KG1 (cell line): ENCODE measurements around the gene HOMER3.
"Not testable (repeated sequence)": the region's sequence is repeated elsewhere in the genome, so short reads cannot be mapped to it uniquely, and the experiment has no call there.

Experiments used
- DNase-seq: peaks from one replicate; lab custom pipeline; 2025; lab: John Stamatoyannopoulos, UW

Gene HOMER3

GRCh38 chr19:18954094-18954493 lies 13.1 kb upstream of the HOMER3 start:
- DNase-seq: no peak

GRCh38 chr19:18952364-18953003 lies 11.5 kb upstream of the HOMER3 start:
- not testable (repeated sequence) for DNase-seq

- DNase-seq: no peak
Observed at GRCh38 chr19:18951721-18952281, 10.8 kb upstream of the HOMER3 start.

GRCh38 chr19:18949858-18950257 lies 8.8 kb upstream of the HOMER3 start:
- DNase-seq: no peak

GRCh38 chr19:18948976-18949356 lies 7.9 kb upstream of the HOMER3 start:
- no peak for DNase-seq

GRCh38 chr19:18948075-18948975 lies 7.3 kb upstream of the HOMER3 start:
- DNase-seq: no peak

- no peak for DNase-seq
Observed at GRCh38 chr19:18946918-18947317, 5.9 kb upstream of the HOMER3 start.

- no peak for DNase-seq
Observed at GRCh38 chr19:18946335-18946734, 5.3 kb upstream of the HOMER3 start.

- DNase-seq: no peak
Observed at GRCh38 chr19:18945297-18945696, 4.3 kb upstream of the HOMER3 start.

GRCh38 chr19:18943465-18943864 lies 2.4 kb upstream of the HOMER3 start:
- DNase-seq: no peak

GRCh38 chr19:18942692-18943091 lies 1.7 kb upstream of the HOMER3 start:
- no peak for DNase-seq

- no peak for DNase-seq
Observed at GRCh38 chr19:18941628-18942354, 774 bp upstream of the HOMER3 start.

- DNase-seq: no peak
Observed at GRCh38 chr19:18939922-18940768, 872 bp downstream of the HOMER3 start.

GRCh38 chr19:18939163-18939562 lies 1.9 kb downstream of the HOMER3 start:
- no peak for DNase-seq

- no peak for DNase-seq
Observed at GRCh38 chr19:18933297-18933696, 7.7 kb downstream of the HOMER3 start.

GRCh38 chr19:18932216-18932841 lies 8.7 kb downstream of the HOMER3 start:
- DNase-seq: no peak

GRCh38 chr19:18931316-18932162 lies 9.5 kb downstream of the HOMER3 start:
- no peak for DNase-seq

GRCh38 chr19:18929311-18929710 lies 11.7 kb downstream of the HOMER3 start:
- no peak for DNase-seq

GRCh38 chr19:18928018-18928805 lies 12.8 kb downstream of the HOMER3 start:
- no peak for DNase-seq
